ENCODE measurements around the gene ZNF419.
"Not testable (repeated sequence)": the region's sequence is repeated elsewhere in the genome, so short reads cannot be mapped to it uniquely, and the experiment has no call there.

The ZNF419 gene

DNA sequence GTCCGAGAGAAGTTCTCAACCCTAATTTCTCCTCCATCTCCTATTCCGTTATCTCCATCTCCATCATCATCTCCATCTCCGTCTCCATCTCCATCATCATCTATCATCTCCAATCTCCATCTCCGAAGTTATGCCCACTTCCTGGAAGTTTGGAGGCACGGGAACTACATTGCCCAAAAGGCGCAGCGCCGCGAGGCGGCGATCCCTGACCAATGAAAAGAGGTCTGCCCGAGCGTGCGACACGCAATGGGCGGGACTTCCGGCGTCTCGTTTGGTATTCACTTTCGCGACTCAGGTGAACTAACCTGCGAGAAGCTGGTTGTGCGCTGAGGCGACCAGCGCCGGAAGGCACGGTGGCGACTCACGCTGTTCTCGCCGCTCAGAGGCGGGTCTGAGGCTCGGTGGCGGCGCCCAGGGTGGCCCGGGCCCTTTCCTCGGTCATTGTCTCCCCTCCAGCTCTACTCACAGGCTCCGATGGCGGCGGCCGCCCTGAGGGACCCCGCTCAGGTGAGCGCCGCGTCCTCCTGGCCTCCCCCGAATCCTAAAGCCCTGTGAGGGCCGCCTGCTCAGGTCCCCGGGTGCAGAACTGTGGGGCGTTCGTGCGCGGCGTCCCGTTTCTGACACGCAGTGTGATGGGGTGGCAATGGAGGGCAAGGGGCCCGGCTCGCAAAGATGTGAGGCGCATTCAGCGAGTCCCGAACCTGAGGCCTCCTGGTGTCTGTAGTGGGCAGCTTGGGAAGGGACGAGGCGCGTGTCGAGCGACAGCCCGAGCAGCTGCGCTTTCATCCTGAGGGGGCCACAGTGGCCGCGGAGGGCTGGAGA, at the start of gene ZNF419:
Gene ZNF419, plus strand, starts transcription at position 274 of the 822 bp plus-strand sequence. Its CDS starts 201 bp downstream, at position 475.
- peak; percentile 87 for DNase-seq

DNA sequence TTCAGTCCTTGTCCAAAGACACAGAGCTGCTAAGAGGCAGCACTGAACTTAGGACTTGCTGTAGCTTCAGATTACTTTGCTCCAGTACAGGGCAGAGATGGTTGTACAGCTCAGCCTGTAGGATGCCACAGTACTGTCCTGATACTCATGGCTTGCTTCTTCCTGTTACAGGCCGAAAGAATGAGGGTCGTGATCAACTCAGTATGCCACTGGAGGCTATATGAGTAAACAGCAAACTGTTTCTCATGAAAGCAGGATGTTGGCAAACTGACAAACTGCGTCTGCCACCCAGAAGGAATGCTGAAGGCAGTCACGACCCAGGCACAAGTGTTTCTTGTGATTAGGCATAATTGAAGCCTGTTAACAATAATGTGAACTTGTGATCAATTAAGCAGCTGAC, 49.6 kb upstream of the ZNF419 start:
- no peak for DNase-seq

DNA sequence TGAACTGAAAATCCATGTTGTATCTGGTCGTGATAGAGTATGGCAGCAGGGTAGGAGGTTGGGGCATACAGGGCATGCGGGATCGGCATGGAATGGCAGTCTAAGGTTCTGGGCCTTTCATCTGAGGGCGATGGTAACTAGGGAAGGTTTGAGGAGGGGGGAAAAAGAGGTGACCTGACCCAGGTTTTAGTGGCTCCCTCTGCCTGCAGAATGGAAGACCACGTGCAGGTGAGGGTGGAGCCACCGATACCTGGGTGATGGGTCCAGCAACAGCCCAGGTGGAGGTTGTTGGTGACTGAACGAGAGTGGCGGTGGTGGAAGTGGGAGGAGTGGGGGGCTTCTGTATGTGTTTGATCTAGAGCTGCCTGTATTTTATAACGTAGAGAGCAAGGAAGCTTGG, 48.6 kb upstream of the ZNF419 start:
- no peak for DNase-seq

DNA sequence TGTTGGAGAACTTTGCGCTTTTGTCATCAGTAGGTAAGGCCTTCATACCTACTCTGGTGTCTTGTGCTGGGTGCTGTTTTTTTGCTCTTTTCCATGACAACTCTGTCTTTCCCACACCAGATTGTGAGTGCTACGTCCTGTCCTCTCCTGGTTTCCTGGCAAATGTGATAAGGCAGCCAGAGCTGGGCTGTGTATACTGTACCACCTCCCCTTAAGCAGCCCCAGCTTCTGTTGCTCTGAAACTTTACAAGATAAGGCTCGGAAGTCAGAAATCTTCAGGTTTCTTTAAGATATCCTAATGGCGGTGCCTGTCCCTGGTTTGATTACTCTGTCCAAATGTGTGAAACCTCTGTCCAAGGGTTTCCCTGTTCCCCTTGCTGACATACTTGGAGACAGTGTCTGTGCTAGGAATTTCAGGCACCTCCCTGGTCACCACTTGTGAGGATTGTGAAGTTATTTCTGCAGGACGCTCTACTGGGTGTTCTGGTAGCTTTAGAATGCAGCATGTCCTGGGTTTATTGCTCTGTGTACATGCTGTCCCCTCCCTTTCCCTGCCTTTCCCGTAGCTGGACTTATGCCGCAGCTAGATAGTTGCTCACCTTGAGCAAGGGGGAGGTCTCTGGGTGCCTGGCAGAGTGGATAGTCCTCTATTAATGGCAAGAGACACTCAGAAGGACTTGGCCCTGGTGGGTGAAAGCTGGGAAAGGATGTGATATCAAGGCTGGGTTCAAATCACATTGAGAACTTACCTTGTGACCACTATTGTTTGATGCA, 45.4 kb upstream of the ZNF419 start:
- DNase-seq = no peak

DNA sequence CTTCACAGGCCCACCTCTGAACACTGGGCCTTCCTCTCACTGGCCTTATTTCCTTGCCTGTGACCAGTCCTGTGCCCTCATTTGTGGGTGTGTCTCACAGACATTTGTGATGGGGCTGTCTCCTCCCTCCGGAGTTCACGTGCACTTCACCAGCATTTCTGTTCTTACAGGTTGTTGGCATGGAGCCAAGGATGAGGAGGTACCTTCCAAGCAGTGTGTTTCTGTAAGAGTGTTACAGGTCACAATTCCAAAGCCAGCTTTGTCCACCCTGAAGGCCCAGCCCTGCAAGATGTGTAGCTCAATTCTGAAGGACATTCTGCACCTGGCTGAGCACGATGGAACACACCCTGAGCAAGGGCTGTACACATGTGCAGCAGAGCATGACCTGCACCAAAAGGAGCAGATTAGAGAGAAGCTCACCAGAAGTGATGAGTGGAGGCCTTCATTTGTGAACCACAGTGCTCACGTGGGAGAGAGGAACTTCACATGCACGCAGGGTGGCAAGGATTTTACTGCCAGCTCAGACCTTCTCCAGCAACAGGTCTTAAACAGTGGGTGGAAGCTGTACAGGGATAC, 44.3 kb upstream of the ZNF419 start:
- DNase-seq = no peak

DNA sequence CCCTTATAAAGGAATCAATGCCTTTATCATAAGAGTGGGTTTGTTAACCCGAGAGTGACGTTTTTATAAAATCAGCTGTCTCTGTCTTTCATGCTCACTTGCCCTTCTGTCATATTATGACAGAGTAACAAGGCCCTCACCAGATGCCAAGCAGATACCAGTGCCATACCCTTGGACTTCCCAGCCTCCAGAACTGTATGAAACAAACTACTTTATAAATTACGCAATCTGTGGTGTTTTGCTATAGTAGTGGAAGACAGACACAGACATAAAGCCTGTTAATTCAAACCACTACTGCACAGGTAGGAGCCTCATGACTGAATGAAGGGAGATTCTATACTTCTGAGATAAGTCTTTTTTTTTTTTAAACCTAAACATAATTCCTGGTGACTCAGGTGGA, 35.2 kb upstream of the ZNF419 start:
- no peak for DNase-seq

DNA sequence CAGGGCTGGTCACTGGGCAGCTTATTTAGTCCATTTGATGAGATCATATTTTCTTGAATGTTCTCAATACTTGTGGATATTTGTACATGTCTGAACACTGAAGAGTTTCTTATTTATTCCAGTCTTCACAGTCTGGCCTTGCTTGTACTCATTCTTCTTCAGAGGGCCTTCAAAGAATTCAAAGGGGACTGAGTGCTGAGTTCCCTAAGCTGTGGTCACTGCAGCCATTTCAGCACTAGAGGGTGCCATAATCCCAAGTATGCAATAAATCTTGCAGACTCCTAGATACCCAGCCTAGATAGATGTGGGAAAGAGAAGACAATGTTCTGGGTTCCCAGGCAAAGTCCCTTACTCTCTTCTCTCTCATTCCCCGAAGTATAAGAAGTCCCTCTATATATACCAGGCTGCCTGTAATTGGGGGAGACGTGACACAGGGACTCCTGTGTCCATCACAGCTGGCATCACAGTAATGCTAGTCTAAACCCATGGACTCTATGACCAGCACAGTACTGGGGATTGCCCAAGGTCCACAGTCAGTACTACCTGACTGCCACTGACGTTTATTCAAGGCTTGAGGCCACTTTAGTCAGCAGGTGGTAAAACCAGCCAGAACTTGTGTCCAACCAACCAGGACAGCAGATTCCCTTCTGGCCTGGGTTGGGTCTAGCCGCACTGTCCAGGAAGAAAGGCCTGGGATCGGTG, 21.7 kb upstream of the ZNF419 start:
- peak; percentile 12 for DNase-seq

DNA sequence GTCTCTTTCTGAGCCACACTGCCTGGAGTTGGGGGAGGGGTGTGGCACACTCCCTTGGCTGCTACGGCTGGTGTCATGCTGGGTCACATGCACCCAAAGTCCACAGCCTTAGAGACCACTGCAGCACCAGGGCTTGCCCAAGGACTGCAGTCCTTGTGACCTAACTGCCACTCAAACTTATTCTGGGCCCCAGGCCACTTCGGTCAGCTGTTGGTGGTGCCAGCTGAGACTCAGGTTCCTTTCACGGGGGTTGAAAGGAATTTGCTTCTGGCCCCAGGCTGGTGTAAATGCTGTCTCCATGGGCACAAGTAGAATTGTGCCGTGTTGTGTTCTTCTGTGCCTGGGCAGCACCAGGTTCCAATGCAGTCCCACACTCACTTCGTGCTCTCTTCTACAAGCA, 21.1 kb upstream of the ZNF419 start:
- DNase-seq = no peak

DNA sequence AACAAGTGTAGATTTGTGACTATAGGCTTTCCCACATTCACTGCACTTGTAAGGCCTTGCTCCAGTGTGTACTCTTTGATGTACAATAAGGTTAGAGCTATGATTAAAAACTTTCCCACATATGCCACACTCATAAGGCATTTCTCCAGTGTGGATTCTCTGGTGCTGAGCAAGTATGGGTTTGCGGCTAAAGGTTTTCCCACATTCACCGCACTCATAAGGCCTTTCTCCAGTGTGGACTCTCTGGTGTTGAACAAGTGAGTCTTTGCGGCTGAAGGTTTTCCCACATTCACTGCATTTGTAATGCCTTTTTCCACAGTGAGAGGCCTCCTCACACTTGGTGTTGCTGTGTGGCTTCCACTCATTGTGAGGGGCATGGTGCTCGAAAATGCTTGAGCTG, 13.9 kb upstream of the ZNF419 start:
- peak; percentile 14 for DNase-seq

DNA sequence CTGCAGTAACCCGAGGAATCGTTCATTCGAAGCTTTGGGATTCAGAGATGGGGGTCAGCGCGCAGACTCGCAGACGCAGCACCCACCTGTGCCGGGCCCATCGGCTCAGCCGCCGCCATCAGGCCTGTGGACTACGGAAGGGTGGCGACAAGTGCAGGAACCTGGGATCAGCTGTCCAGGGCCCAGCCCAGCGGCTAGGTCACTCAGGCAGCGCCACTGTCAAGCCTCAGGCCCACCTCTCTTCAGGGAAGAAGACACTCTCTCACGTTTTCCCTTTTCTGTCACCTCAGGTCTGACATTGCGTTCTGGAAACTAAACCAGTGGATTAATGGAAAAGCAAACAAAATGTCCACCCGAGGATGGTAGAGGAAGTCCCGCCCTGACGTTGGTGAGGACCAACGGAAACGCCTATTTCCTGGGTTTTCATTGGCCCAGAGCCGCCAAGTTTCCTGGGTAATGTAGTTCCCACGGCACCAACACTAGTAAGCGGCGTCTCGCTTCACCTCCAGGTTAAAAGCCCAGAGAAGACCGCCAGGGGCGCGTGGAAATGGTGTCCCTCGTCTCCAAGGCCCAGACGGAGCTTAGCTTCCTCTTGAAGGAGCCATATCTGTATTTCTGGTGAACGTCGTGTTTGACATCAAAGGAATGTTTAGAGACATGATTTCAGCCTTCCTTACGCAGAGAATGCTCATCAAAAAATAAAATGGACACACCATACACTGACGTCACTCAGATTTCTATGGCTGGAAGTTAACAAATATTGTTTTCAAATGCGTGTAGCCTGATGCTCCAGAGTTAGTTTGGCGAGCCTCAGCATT, 10.2 kb upstream of the ZNF419 start, which contains the start of gene ZNF772:
Gene ZNF772, minus strand, starts transcription at position 376 of the 818 bp plus-strand sequence. Its CDS starts 257 bp downstream, at position 119.
- DNase-seq = peak; percentile 92

DNA sequence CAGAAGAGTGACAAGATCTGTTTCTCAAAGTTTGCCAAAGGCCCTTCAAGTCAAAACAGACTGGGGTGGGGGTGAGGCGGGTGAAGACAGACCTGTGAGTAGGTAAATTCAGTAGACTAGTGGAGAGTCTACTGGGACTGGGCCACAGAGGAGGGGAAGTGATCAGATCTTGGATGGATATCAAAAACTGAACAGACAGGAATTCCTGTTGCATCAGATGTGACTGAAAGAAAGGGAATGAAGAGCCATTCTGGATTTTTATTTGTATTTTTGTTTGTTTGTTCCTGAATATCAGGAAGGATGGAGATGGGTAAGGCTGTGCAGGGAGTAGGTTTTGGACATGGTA, 722 bp downstream of the ZNF419 start:
- peak; percentile 42 for DNase-seq

DNA sequence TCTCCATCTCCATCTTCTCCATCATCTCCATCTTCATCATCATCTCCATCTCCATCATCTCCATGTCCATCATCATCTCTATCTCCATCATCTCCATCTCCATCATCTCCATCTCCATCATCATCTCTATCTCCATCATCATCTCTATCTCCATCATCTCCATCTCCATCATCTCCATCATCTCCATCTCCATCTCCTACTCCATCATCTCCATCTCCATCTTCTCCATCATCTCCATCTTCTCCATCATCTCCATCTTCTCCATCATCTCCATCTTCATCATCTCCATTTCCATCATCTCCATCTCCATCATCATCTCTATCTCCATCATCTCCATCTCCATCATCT, 11.8 kb downstream of the ZNF419 start:
- DNase-seq = not testable (repeated sequence)

DNA sequence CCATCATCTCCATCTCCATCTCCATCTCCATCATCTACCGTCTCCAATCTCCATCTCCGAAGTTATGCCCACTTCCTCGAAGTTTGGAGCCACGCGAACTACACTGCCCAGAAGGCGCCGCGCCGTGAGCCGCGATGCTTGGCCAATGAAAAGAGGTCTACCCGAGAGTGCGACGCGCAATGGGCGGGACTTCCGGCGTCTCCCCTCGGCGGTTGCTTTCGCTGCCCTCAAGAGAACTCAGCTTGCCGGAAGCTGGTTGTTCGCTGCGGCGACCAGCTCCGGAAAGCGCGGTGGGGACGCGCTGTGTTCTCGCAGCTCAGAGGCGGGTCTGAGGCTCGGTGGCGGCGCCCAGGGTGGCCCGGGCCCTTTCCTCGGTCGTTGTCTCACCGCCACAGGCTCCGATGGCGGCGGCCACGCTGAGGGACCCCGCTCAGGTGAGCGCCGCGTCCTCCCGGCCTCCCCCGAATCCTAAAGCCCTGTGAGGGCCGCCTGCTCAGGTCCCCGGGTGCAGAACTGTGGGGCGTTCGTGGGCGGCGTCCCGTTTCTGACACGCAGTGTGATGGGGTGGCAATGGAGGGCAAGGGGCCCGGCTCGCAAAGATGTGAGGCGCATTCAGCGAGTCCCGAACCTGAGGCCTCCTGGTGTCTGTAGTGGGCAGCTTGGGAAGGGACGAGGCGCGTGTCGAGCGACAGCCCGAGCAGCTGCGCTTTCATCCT, 12.3 kb downstream of the ZNF419 start, which contains the start of gene ZNF773:
Gene ZNF773, plus strand, starts transcription at position 259 of the 716 bp plus-strand sequence. Its CDS starts 143 bp downstream, at position 402.
- peak; percentile 96 for DNase-seq

DNA sequence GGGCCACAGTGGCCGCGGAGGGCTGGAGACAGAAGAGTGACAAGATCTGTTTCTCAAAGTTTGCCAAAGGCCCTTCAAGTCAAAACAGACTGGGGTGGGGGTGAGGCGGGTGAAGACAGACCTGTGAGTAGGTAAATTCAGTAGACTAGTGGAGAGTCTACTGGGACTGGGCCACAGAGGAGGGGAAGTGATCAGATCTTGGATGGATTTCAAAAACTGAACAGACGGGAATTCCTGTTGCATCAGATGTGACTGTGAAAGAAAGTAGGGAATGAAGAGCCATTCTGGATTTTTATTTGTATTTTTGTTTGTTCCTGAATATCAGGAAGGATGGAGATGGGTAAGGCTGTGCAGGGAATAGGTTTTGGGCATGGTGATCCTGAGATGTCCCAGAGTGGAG, 12.8 kb downstream of the ZNF419 start:
- DNase-seq = peak; percentile 52

DNA sequence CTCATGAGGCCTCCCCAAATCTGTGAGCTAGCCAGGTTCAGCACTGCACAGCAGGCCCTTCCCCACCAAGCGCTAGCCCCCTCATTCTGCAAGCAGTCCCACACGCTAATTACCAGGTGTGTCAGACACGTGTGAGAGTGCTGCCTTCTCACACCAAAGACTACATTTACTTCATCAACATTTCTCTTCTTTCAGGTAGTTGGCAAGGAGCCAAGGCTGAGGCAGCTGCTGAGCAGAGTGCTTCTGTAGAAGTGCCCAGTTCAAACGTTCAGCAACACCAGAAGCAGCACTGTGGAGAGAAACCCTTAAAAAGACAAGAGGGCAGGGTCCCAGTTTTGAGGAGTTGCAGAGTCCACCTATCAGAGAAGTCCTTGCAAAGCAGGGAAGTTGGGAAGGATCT, 18.6 kb downstream of the ZNF419 start:
- DNase-seq = no peak

DNA sequence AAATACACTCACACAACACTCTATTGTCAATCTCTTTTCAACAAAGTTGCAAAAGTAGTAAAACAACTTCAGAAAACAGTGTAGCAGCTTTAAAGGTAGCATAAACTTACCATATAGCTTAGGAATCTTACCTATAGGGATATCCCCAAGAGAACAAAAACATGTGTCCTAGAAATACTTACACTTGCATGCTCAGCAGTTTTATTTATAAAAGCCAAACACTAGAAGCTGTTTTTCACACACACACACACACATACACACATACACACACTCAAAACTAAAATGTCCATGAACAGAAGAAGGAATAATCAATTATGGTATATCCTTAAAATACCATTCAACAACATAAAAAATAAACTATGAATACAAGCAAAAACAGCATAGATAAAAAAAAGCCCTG, 23.9 kb downstream of the ZNF419 start:
- DNase-seq = no peak

DNA sequence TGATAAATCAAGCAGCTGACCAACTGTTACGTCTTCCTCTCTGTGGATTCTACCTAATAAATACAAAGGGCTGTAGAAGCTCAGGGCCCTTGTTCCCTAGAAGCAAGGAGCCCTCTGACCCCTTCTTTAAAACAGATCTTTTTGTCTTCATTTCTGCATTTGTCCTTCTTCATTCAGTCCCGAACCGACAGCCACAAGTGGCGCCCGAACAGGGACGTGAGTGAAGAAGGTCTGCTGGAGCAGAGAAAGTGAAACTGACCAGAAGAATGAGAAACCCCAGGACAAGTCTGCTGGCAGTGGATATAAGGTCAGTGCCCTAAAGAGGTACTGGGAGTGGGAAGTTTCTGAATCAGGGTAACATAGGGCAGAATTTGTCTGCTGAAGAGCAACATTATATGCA, 25.3 kb downstream of the ZNF419 start:
- peak; percentile 36 for DNase-seq

DNA sequence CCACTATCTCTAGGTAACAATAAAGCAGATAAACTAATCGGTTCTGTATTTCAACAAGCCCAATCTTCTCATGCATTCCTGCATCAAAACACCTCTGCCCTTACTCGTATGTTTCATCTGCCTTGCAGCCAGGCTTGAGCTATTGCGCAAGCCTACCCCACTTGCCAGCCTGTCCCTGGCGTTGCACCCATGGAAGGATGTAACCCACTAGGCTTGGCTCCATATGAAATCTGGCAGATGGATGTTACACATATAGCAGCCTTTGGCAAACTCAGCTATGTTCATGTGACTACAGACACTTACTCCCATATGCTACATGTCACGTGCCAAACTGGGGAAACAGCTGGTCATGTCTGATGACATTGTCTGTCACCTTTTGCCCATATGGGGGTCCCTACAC, 27.7 kb downstream of the ZNF419 start:
- DNase-seq = no peak

DNA sequence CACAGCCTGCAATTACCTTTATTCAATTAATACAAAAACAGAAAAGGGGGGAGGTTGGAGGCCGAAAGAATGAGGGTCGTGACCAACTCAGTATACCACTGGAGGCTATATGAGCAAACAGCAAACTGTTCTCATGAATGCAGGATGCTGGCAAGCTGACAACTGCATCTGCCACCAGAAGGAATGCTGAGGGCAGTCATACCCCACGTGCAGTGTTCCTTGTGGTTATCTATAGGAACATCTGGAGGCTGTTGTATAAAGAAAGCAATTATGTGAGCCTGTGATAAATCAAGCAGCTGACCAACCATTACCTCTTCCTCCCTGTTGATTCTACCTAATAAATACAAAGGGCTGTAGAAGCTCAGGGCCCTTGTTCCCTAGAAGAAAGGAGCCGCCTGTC, 30.5 kb downstream of the ZNF419 start:
- DNase-seq = not testable (repeated sequence)

DNA sequence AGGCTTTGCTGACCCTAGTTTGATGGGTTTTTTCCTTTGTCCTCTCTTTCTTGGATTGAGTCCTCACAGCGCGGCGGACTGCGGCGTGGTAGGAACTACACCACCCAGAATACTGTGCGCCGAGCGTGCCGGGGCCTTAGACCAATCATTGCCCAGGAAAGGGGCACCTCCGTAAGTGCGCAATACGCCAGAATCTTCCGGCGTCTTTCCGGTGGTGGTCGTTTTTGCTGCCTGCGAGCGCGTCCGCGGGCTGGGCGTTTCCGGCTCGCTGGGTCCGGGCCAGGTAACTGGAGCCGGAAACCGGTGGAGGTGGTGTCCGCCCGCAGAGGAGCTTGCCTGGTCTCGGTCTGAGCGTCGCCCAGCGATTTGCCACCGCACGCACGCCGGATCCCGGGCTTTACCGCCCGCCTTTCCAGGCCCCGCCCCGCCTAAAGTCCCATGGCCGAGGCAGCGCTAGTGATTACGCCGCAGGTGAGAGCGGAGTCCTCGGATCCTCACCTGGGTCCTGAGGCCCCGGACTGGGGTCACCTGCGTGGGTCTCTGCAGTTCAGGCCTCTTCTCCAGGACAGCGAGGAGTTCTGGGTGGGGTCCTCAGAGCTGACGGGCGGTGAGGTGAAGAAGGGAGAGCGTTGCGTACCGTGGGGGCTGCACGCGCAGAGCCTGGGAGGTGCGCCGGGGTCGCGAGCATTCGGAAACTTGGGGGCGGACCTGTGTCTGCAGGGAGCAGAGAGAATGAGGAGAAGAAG, 39.8 kb downstream of the ZNF419 start, which contains the start of gene ZNF549:
Gene ZNF549, plus strand, starts transcription at position 221 of the 746 bp plus-strand sequence. Its CDS starts 218 bp downstream, at position 439.
- peak; percentile 94 for DNase-seq
